K562 (cell line): ENCODE results near the gene MATK.

Source experiments
- GMEB1 ChIP-seq: fragments of 250-450 bp; sonication (Bioruptor Pico); IDR thresholded peaks from 2 replicates; pipeline ENCODE4 v1.4.0; 2020; ENCODE audit warnings: mild to moderate bottlenecking
- KLF16 ChIP-seq: IDR thresholded peaks from 2 replicates; pipeline ENCODE4 v1.6.1; 2016; ENCODE audit warnings: antibody characterized with exemption
- SAP30 ChIP-seq: fragments of 200-600 bp; sonication (generic); IDR thresholded peaks from 2 replicates; pipeline ENCODE4 v1.6.1; 2012; ENCODE audit warnings: borderline replicate concordance, low read depth, mild to moderate bottlenecking, moderate library complexity, low read length, control low read depth, inconsistent platforms; ENCODE audit not compliant: insufficient read depth, poor library complexity, severe bottlenecking
- TF ChIP-seq, protein P1 (sequence below): fragments of 450-650 bp; IDR thresholded peaks from one replicate; pipeline ENCODE4 v1.6.1; 2018; ENCODE audit warnings: mild to moderate bottlenecking, moderate library complexity; ENCODE audit not compliant: partially characterized antibody
- TF ChIP-seq, protein P2 (sequence below): fragments of 450-650 bp; IDR thresholded peaks from 2 replicates; pipeline ENCODE4 v1.6.1; 2018; ENCODE audit not compliant: partially characterized antibody
- TF ChIP-seq, protein P3 (sequence below), 3 experiments: IDR thresholded peaks in 2 of 3; conservative IDR thresholded peaks in 1 of 3; 2 replicates each; pipeline ENCODE4 v1.5.1; 2011 to 2012; ENCODE audit warnings: low read length in 3 of 3, mild to moderate bottlenecking in 3 of 3, control low read depth in 2 of 3, improper control_type of control experiment in 1 of 3, inconsistent platforms in 1 of 3, low read depth in 1 of 3, mixed read lengths in 1 of 3, moderate library complexity in 1 of 3; ENCODE audit not compliant: insufficient read depth in 2 of 3

- TF ChIP-seq, protein P1, sequence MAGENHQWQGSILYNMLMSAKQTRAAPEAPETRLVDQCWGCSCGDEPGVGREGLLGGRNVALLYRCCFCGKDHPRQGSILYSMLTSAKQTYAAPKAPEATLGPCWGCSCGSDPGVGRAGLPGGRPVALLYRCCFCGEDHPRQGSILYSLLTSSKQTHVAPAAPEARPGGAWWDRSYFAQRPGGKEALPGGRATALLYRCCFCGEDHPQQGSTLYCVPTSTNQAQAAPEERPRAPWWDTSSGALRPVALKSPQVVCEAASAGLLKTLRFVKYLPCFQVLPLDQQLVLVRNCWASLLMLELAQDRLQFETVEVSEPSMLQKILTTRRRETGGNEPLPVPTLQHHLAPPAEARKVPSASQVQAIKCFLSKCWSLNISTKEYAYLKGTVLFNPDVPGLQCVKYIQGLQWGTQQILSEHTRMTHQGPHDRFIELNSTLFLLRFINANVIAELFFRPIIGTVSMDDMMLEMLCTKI = no peak
- TF ChIP-seq GMEB1 (no peak), KLF16 (no peak), SAP30 (no peak)
- TF ChIP-seq, protein P2, sequence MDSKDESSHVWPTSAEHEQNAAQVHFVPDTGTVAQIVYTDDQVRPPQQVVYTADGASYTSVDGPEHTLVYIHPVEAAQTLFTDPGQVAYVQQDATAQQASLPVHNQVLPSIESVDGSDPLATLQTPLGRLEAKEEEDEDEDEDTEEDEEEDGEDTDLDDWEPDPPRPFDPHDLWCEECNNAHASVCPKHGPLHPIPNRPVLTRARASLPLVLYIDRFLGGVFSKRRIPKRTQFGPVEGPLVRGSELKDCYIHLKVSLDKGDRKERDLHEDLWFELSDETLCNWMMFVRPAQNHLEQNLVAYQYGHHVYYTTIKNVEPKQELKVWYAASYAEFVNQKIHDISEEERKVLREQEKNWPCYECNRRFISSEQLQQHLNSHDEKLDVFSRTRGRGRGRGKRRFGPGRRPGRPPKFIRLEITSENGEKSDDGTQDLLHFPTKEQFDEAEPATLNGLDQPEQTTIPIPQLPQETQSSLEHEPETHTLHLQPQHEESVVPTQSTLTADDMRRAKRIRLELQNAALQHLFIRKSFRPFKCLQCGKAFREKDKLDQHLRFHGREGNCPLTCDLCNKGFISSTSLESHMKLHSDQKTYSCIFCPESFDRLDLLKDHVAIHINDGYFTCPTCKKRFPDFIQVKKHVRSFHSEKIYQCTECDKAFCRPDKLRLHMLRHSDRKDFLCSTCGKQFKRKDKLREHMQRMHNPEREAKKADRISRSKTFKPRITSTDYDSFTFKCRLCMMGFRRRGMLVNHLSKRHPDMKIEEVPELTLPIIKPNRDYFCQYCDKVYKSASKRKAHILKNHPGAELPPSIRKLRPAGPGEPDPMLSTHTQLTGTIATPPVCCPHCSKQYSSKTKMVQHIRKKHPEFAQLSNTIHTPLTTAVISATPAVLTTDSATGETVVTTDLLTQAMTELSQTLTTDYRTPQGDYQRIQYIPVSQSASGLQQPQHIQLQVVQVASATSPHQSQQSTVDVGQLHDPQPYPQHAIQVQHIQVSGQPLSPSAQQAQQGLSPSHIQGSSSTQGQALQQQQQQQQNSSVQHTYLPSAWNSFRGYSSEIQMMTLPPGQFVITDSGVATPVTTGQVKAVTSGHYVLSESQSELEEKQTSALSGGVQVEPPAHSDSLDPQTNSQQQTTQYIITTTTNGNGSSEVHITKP = no peak
- TF ChIP-seq, protein P3, sequence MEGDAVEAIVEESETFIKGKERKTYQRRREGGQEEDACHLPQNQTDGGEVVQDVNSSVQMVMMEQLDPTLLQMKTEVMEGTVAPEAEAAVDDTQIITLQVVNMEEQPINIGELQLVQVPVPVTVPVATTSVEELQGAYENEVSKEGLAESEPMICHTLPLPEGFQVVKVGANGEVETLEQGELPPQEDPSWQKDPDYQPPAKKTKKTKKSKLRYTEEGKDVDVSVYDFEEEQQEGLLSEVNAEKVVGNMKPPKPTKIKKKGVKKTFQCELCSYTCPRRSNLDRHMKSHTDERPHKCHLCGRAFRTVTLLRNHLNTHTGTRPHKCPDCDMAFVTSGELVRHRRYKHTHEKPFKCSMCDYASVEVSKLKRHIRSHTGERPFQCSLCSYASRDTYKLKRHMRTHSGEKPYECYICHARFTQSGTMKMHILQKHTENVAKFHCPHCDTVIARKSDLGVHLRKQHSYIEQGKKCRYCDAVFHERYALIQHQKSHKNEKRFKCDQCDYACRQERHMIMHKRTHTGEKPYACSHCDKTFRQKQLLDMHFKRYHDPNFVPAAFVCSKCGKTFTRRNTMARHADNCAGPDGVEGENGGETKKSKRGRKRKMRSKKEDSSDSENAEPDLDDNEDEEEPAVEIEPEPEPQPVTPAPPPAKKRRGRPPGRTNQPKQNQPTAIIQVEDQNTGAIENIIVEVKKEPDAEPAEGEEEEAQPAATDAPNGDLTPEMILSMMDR (IDR thresholded peaks at IDR 0.05 in 2 of 3, conservative IDR thresholded peaks at IDR 0.05 in 1 of 3; ENCODE audit: insufficient read depth in 2 of 3, low read depth in 1 of 3, low read length in 3 of 3) = no peak
Measured at GRCh38 chr19:3788996-3789778, 3.0 kb upstream of the MATK start.
